IgD-negative memory B cell (primary cell): ENCODE measurements around the gene FOXK1. TPM values are rescaled to one million over a fixed set of nuclear protein-coding genes. Genes with fewer than 3 reads are reported as not detected.

ENCODE experiments used
- H3K27ac Mint-ChIP-seq, 3 donors: one replicate each; pipeline ENCODE4 v1.8.0; 2020 to 2022; ENCODE audit warnings: mild to moderate bottlenecking in 3 of 3, mixed read lengths in 3 of 3, moderate library complexity in 1 of 3
- H3K27me3 Mint-ChIP-seq: one replicate; pipeline ENCODE4 v1.8.0; 2021; ENCODE audit warnings: mixed read lengths
- H3K36me3 Mint-ChIP-seq: one replicate; pipeline ENCODE4 v1.8.0; 2020; ENCODE audit warnings: mild to moderate bottlenecking, mixed read lengths
- H3K4me1 Mint-ChIP-seq, 3 donors: one replicate each; pipeline ENCODE4 v1.8.0; 2020 to 2022; ENCODE audit warnings: mixed read lengths in 3 of 3, mild to moderate bottlenecking in 1 of 3
- H3K4me3 Mint-ChIP-seq, 4 donors: one replicate each; pipeline ENCODE4 v1.8.0; 2020 to 2022; ENCODE audit warnings: mild to moderate bottlenecking in 4 of 4, mixed read lengths in 4 of 4, moderate library complexity in 3 of 4
- H3K9me3 Mint-ChIP-seq, 3 donors: one replicate each; pipeline ENCODE4 v1.8.0; 2020 to 2021; ENCODE audit warnings: mixed read lengths in 3 of 3, mild to moderate bottlenecking in 1 of 3
- polyA plus RNA-seq: library from polyadenylated mRNA; unstranded; fragments of 300-500 nt; fragmentation: Illumina TruSeq; gene quantifications from one replicate; pipeline ENCODE4 v1.2.3, GENCODE V29; 2021

FOXK1 gene
- polyA plus RNA-seq, 1 donor from 2014 or later = 2.3 TPM

DNA sequence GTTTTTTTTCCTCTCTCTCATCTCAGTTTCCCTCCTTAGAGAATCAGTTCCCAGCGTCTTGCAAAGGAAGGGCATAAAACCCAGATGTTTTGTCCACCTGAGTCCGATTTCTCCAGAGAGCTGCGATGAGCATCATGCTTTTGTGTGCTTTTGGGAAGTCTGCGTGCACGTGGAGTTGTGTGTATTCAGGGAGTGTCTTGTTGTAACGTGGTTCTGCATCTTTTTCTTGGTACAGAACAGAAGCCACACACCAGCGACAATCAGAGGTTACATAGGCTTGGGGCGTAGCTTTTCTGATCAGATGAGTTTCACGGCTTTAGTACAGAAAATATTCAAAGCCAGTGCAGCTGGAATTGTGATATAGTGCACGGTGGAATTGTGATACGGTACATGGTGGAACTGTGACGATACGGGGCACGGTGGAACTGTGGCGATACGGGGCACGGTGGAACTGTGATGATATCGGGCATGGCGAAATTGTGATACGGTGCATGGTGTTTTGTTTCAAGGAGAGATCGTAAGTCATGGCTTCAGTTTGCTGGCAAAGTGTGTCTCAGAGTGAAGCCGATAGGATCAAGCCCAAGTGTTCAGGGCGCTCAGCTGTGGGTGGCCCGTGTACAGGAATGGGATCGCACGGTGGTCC, 32.8 kb downstream of the FOXK1 start:
- no peaks in the 10 kb centered on the region for H3K9me3 Mint-ChIP-seq
- H3K4me3 Mint-ChIP-seq = no peak overlapping the region
- peaks cover 4% of the 10 kb centered on the region for H3K36me3 Mint-ChIP-seq
- peaks cover 32 to 48% (median 44%) of the 10 kb centered on the region in 3 donors for H3K4me1 Mint-ChIP-seq
- H3K27me3 Mint-ChIP-seq = peaks cover 1% of the 10 kb centered on the region
- H3K27ac Mint-ChIP-seq = peak overlapping the region in 1 of 3 donors; percentile 37

GRCh38 chr7:4715410-4715776, 33.3 kb downstream of the FOXK1 start:
- no peak overlapping the region for H3K4me3 Mint-ChIP-seq
- no peaks in the 10 kb centered on the region for H3K9me3 Mint-ChIP-seq
- H3K27ac Mint-ChIP-seq = no peak overlapping the region
- H3K27me3 Mint-ChIP-seq = peaks cover 1% of the 10 kb centered on the region
- H3K36me3 Mint-ChIP-seq = peaks cover 4% of the 10 kb centered on the region
- peaks cover 37 to 51% (median 49%) of the 10 kb centered on the region in 3 donors for H3K4me1 Mint-ChIP-seq

DNA sequence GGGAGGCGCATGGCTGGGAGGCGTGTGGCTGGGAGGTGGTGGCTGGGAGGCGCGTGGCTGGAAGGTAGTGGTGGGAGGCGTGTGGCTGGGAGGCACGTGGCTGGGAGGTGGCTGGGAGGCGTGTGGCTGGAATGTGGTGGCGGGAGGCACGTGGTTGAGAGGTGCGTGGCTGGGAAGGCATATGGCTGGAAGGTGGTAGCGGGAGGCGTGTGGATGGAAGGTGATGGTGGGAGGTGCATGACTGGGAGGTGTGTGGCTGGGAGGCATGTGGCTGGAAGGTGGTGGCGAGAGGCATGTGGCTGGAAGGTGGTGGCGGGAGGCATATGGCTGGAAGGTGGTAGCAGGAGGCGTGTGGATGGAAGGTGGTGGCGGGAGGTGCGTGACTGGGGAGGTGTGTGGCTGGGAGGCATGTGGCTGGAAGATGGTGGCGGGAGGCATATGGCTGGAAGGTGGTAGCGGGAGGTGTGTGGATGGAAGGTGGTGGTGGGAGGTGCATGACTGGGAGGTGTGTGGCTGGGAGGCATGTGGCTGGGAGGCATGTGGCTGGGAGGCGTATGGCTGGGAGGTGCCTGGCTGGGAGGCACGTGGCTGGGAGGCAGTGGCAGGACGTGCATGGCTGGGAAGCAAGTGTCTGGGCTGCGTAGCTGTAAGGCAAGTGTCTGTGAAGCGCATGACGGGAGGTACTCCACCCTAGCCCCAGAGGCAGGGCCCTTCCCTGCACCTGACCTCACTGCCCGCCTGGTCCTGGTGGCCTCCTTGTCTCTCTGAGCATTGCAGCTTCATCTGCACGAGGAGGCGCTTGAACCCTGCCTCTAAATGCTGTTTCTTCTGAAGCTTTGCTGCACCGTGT, 35.1 kb downstream of the FOXK1 start:
- no peaks in the 10 kb centered on the region for H3K27me3 Mint-ChIP-seq
- peaks cover 30 to 41% (median 39%) of the 10 kb centered on the region in 3 donors for H3K4me1 Mint-ChIP-seq
- peak overlapping the region in 1 of 4 donors; percentile 50 for H3K4me3 Mint-ChIP-seq
- no peaks in the 10 kb centered on the region for H3K9me3 Mint-ChIP-seq
- H3K27ac Mint-ChIP-seq = no peak overlapping the region
- H3K36me3 Mint-ChIP-seq = peaks cover 4% of the 10 kb centered on the region

GRCh38 chr7:4718075-4718474, 36.0 kb downstream of the FOXK1 start:
- H3K36me3 Mint-ChIP-seq = peaks cover 4% of the 10 kb centered on the region

DNA sequence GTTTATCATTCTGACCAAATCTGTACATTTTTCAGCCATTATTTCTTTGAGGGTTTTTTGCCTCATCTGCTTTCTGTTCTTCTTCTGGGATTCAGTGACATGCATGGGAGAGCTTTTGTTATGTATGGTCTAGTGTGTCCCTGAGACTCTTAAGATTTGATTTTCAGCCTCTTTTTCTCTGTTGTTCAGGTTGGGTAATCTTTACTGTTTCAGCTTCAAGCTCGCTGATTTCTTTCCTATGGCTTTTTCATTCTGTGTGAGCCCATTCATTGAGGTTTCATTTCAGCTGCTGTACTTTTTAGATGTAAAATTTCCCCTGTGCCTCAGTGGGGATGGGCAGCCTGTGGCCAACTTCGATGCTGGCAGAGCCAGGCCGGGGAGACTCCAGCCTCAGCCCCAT, 38.1 kb downstream of the FOXK1 start:
- Mint-ChIP-seq H3K27ac (peak overlapping the region in 2 of 3 donors; percentile 77 to 86), H3K9me3 (no peaks in the 10 kb centered on the region), H3K4me1 (peaks cover 33 to 42% (median 37%) of the 10 kb centered on the region in 3 donors), H3K36me3 (peaks cover 3% of the 10 kb centered on the region), H3K27me3 (no peaks in the 10 kb centered on the region), H3K4me3 (peak overlapping the region in 2 of 4 donors; percentile 0 to 54)

More at GRCh38 chr7:4718075-4718474, 36.0 kb downstream of the FOXK1 start:
- Mint-ChIP-seq H3K9me3 (no peaks in the 10 kb centered on the region), H3K27me3 (no peaks in the 10 kb centered on the region), H3K4me1 (peaks cover 27 to 38% (median 33%) of the 10 kb centered on the region in 3 donors), H3K4me3 (peak overlapping the region in 1 of 4 donors; percentile 50), H3K27ac (peak overlapping the region in 2 of 3 donors; percentile 32 to 84)

DNA sequence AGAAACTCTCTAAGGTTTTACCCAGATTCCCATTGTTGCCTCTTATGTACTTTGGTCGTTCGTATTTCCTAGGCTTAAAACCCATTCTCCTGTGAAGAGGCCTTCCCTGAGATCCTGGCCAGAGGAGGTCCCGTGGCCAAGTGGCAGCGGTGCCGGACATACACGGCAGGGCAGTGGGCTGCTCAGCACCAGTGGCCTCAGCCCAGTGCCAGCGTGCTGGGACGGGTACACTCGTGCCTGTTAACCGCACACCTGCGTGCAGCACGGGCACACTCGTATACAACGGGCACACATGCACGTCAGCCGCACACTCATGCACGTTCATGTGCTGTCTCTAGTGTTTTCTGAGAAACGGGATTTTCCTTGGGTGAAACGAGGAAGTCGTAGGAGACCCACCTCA, 40.2 kb downstream of the FOXK1 start:
- Mint-ChIP-seq H3K9me3 (no peaks in the 10 kb centered on the region), H3K4me1 (peaks cover 42 to 49% (median 47%) of the 10 kb centered on the region in 3 donors), H3K4me3 (peak overlapping the region in 1 of 4 donors; percentile 20), H3K27me3 (no peaks in the 10 kb centered on the region), H3K27ac (no peak overlapping the region), H3K36me3 (peaks cover 3% of the 10 kb centered on the region)

DNA sequence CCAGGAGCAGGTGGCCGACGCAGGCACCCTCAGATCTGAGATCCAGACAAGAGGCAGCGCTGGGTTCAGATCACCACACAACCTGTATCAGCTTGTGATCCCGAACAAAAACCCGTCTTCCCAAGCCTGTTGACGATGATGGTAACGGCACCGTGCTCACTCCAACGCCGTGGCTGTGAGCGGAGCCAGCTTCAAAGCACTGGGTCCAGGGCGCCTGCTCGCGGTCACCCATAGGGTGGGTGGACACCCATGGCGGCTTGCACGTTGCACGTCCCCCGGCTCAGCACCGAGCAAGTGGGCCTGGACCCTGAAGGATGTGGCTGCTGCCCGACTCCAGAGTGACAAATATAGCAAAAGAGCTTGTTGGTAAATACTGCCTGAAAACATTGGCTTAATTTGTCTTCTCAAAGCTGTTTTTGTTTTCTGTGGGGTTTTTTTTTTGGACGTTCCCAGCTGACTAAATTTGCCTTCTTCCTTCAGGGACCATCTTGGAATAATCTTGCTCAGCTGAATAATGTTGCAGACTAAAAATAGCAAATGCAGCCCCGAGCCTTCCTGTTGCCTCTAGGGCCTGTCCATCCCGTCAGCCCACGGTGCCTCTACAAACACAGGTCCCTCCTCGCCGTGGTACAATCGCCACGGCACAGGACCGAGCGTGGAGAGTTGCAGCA, 41.0 kb downstream of the FOXK1 start:
- H3K4me3 Mint-ChIP-seq = peak overlapping the region in 2 of 4 donors; percentile 23 to 45
- no peaks in the 10 kb centered on the region for H3K27me3 Mint-ChIP-seq
- H3K36me3 Mint-ChIP-seq = peaks cover 3% of the 10 kb centered on the region
- peak overlapping the region in 1 of 3 donors; percentile 73 for H3K27ac Mint-ChIP-seq
- H3K9me3 Mint-ChIP-seq = no peaks in the 10 kb centered on the region
- peaks cover 39 to 50% (median 42%) of the 10 kb centered on the region in 3 donors for H3K4me1 Mint-ChIP-seq

GRCh38 chr7:4724648-4725013, 42.5 kb downstream of the FOXK1 start:
- Mint-ChIP-seq H3K36me3 (peaks cover 3% of the 10 kb centered on the region), H3K4me1 (peaks cover 38 to 49% (median 39%) of the 10 kb centered on the region in 3 donors), H3K27me3 (no peaks in the 10 kb centered on the region), H3K9me3 (no peaks in the 10 kb centered on the region), H3K4me3 (peak overlapping the region; percentile 91 to 95 (median 94)), H3K27ac (peak overlapping the region; percentile 95 to 96 (median 96))

- H3K4me1 Mint-ChIP-seq = peaks cover 32 to 45% (median 33%) of the 10 kb centered on the region in 3 donors
- peak overlapping the region; percentile 91 to 95 (median 94) for H3K4me3 Mint-ChIP-seq
- H3K9me3 Mint-ChIP-seq = no peaks in the 10 kb centered on the region
- peaks cover 1% of the 10 kb centered on the region for H3K36me3 Mint-ChIP-seq
- H3K27me3 Mint-ChIP-seq = no peaks in the 10 kb centered on the region
- H3K27ac Mint-ChIP-seq = peak overlapping the region; percentile 95 to 96 (median 96)
Observed at GRCh38 chr7:4725014-4725849, 43.1 kb downstream of the FOXK1 start.

- Mint-ChIP-seq H3K27ac (peak overlapping the region; percentile 95 to 96 (median 96)), H3K4me3 (peak overlapping the region; percentile 91 to 95 (median 94)), H3K9me3 (no peaks in the 10 kb centered on the region), H3K36me3 (peaks cover 1% of the 10 kb centered on the region), H3K4me1 (peaks cover 26 to 42% (median 29%) of the 10 kb centered on the region in 3 donors), H3K27me3 (no peaks in the 10 kb centered on the region)
Observed at GRCh38 chr7:4725850-4726450, 43.9 kb downstream of the FOXK1 start.

- H3K27me3 Mint-ChIP-seq = no peaks in the 10 kb centered on the region
- peak overlapping the region; percentile 71 to 96 (median 95) for H3K27ac Mint-ChIP-seq
- peaks cover 1% of the 10 kb centered on the region for H3K36me3 Mint-ChIP-seq
- peak overlapping the region; percentile 69 to 95 (median 88) for H3K4me3 Mint-ChIP-seq
- H3K4me1 Mint-ChIP-seq = peaks cover 25 to 40% (median 29%) of the 10 kb centered on the region in 3 donors
- H3K9me3 Mint-ChIP-seq = no peaks in the 10 kb centered on the region
Observed at GRCh38 chr7:4726566-4726965, 44.5 kb downstream of the FOXK1 start.

DNA sequence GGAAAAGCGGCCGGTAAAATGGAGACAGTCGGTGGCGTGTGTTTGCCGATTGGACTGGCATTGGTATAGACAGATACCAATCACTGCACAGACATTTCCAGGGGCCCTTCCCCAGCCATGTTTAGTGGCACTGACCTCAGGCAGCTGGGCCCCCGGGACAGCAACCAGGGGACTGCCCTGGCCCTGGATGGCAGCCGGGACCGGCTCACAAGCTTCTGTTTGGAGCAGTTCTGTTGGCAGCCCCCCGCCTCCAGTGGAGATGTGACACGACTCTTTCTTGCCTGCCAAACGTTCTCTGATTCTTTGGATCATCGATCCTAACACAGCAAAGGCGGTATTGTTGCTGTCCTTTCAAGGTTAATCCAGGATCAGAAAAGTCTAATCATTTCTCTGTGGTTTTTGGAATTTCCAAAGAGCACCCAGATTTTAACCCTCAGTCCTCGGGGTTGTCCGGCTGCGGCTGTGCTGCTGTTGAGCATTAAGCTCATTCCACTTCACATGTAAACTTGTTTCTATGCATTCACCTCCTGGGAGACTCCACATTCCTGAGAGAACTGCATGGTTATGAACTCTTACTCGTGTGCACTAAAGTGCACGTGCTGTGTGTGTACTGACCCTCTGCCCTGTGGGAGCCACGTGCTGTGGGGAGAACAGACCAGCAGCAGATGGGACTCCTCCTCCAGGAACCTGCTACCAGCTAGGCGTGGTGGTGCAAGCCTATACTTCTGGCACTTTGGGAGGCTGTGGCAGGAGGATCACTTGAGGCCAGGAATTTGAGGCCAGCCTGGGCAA, 46.0 kb downstream of the FOXK1 start:
- H3K4me1 Mint-ChIP-seq = peaks cover 24 to 36% (median 26%) of the 10 kb centered on the region in 3 donors
- H3K9me3 Mint-ChIP-seq = no peaks in the 10 kb centered on the region
- H3K4me3 Mint-ChIP-seq = peak overlapping the region in 1 of 4 donors; percentile 17
- H3K27me3 Mint-ChIP-seq = no peaks in the 10 kb centered on the region
- peaks cover 1% of the 10 kb centered on the region for H3K36me3 Mint-ChIP-seq
- no peak overlapping the region for H3K27ac Mint-ChIP-seq

- Mint-ChIP-seq H3K4me1 (peaks cover 25 to 35% (median 29%) of the 10 kb centered on the region in 3 donors), H3K9me3 (no peaks in the 10 kb centered on the region), H3K27ac (no peak overlapping the region), H3K4me3 (no peak overlapping the region), H3K27me3 (no peaks in the 10 kb centered on the region), H3K36me3 (no peaks in the 10 kb centered on the region)
Observed at GRCh38 chr7:4729266-4729665, 47.2 kb downstream of the FOXK1 start.
